ENCODE measurements around the gene RNU7-1. TPM values are rescaled to one million over a fixed set of nuclear protein-coding genes. Genes with fewer than 3 reads are reported as not detected.

Gene RNU7-1
- total RNA-seq, 1 donor from 2014 or later: not detected

DNA sequence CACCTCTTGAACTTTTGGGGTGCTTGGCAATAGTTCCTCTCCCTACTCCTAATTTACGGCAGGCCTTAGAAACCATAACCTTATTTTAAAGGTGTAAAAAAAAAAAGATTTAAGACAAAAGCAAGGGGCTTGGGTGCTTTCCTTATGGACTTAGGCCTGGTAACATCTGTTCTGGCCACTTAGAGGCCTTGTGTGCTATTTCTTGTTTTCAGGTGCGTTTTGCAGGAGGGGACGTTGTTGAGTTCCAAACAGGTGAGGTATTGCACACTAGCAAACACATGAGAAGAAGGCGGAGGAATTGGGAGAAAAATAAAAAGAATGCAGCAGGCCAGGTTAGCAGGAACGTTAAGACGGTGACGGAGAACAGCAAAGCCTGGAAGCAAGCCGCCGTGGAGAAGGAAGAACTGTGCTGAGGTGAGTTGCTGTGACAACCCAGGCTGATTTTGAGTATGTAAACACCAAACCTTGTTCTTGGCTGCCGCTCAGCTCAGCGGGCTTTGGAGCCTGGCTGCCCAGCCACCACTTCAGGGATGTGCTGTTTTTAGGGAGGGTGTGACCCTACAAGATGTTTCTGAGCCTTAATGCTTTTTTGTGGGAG, 44.4 kb downstream of the RNU7-1 start:
- TF ChIP-seq CTCF (conservative IDR thresholded peaks at IDR 0.05; ENCODE audit: low read depth, low read length): no peak
- H3K4me3 ChIP-seq (ENCODE audit: low read depth, low read length): no peak overlapping the region
- DNase-seq (ENCODE audit: low read depth): no peak

Other genes starting within 250 kb of the RNU7-1 start
- gene PIANP, start 243.0 kb upstream of the RNU7-1 start, total RNA-seq: 0.06 TPM in 1 of 2 replicates, not detected in the other
- gene COPS7A, start 219.8 kb upstream of the RNU7-1 start, total RNA-seq: 59.2 and 63.5 TPM in 2 replicates
- 185 and 294 TPM in 2 replicates for gene MLF2, start 190.7 kb upstream of the RNU7-1 start, total RNA-seq
- gene PTMS, start 177.5 kb upstream of the RNU7-1 start, total RNA-seq: 91.7 and 266 TPM in 2 replicates
- not detected in 2 replicates for gene LAG3, start 171.3 kb upstream of the RNU7-1 start, total RNA-seq
- 0.07 and 0.75 TPM in 2 replicates for gene CD4, start 154.3 kb upstream of the RNU7-1 start, total RNA-seq
- 1.0 and 1.2 TPM in 2 replicates for gene GPR162, start 122.0 kb upstream of the RNU7-1 start, total RNA-seq
- gene P3H3, start 115.4 kb upstream of the RNU7-1 start, total RNA-seq: 19.1 and 30.4 TPM in 2 replicates
- gene GNB3, start 102.9 kb upstream of the RNU7-1 start, total RNA-seq: 0.29 and 4.2 TPM in 2 replicates
- 85.0 and 97.4 TPM in 2 replicates for gene CDCA3, start 92.5 kb upstream of the RNU7-1 start, total RNA-seq
- 60.5 and 83.8 TPM in 2 replicates for gene USP5, start 91.7 kb upstream of the RNU7-1 start, total RNA-seq
- gene TPI1, start 76.3 kb upstream of the RNU7-1 start, total RNA-seq: 1,445 and 2,208 TPM in 2 replicates
- 9.5 and 17.2 TPM in 2 replicates for gene SPSB2, start 70.5 kb upstream of the RNU7-1 start, total RNA-seq
- gene LRRC23, start 39.0 kb upstream of the RNU7-1 start, total RNA-seq: 3.8 and 14.5 TPM in 2 replicates
- gene ENO2, start 29.2 kb upstream of the RNU7-1 start, total RNA-seq: 47.4 and 97.0 TPM in 2 replicates
- gene ATN1, start 15.9 kb upstream of the RNU7-1 start, total RNA-seq: 17.9 and 19.0 TPM in 2 replicates
- gene C12orf57, start 206 bp downstream of the RNU7-1 start, total RNA-seq: 163 and 174 TPM in 2 replicates
- 21.8 and 37.5 TPM in 2 replicates for gene PTPN6, start 7.5 kb downstream of the RNU7-1 start, total RNA-seq
- gene PHB2, start 26.8 kb downstream of the RNU7-1 start, total RNA-seq: 287 and 559 TPM in 2 replicates
- gene EMG1, start 27.1 kb downstream of the RNU7-1 start, total RNA-seq: 81.5 and 138 TPM in 2 replicates
- 14.9 and 27.1 TPM in 2 replicates for gene LPCAT3, start 74.7 kb downstream of the RNU7-1 start, total RNA-seq
- 1.3 TPM in 1 of 2 replicates, not detected in the other for gene C1S, start 116.9 kb downstream of the RNU7-1 start, total RNA-seq
- gene C1R, start 148.6 kb downstream of the RNU7-1 start, total RNA-seq: 2.1 and 2.5 TPM in 2 replicates
- 11.2 and 11.3 TPM in 2 replicates for gene C1RL, start 165.4 kb downstream of the RNU7-1 start, total RNA-seq
- not detected in 2 replicates for gene RBP5, start 185.1 kb downstream of the RNU7-1 start, total RNA-seq
- gene CLSTN3, start 186.6 kb downstream of the RNU7-1 start, total RNA-seq: 25.2 and 57.5 TPM in 2 replicates
- gene PEX5, start 245.9 kb downstream of the RNU7-1 start, total RNA-seq: 14.4 and 20.0 TPM in 2 replicates

Data from epithelial cell of proximal tubule (primary cell).